IPS-15b (cell line): Measurements from ENCODE around the gene GTF3C5.
"Not testable (repeated sequence)": the region's sequence is repeated elsewhere in the genome, so short reads cannot be mapped to it uniquely, and the experiment has no call there.

Experiments used
- H3K27me3 ChIP-seq: one replicate; pipeline ENCODE4 v1.6.1; 2013; ENCODE audit warnings: low read length; ENCODE audit not compliant: control insufficient read depth, insufficient read depth
- H3K36me3 ChIP-seq: one replicate; pipeline ENCODE4 v1.6.1; 2013; ENCODE audit warnings: low read length; ENCODE audit not compliant: control insufficient read depth, insufficient read depth
- H3K4me1 ChIP-seq: one replicate; pipeline ENCODE4 v1.6.1; 2013; ENCODE audit warnings: mild to moderate bottlenecking, low read length; ENCODE audit not compliant: control insufficient read depth, insufficient read depth
- H3K4me3 ChIP-seq: one replicate; pipeline ENCODE4 v1.5.1; 2013; ENCODE audit warnings: low read depth, low read length
- H3K9ac ChIP-seq: one replicate; pipeline ENCODE4 v1.6.1; 2013; ENCODE audit warnings: low read depth, mild to moderate bottlenecking, low read length
- H3K9me3 ChIP-seq: one replicate; pipeline ENCODE4 v1.6.1; 2013; ENCODE audit warnings: mild to moderate bottlenecking, low read length; ENCODE audit not compliant: control insufficient read depth, insufficient read depth

The GTF3C5 gene

DNA sequence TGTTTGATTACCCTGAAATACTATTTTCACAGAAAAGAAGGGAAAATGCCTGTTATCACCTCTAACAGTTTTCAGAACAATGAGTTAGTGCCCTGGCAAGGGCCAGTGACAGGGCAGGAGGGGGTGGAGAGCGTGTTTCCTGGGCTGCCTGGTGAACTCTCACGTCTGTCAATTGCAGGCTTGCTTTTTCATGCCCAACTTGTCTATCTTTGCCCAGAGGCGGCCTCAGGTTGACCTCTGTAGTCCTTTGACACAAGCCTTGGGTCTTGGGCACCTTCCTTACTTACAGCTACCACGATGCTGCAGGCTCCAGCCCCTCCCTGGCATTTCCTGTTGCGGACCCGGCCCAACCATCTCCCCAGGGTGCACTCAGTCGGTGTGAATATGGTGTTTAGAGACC is 28.8 kb downstream of the GTF3C5 start:
- Histone ChIP-seq H3K9me3 (no peaks in the 10 kb centered on the region), H3K4me3 (no peak overlapping the region), H3K9ac (no peak overlapping the region), H3K36me3 (peaks cover 24% of the 10 kb centered on the region), H3K27me3 (no peaks in the 10 kb centered on the region), H3K4me1 (peaks cover 3% of the 10 kb centered on the region)

DNA sequence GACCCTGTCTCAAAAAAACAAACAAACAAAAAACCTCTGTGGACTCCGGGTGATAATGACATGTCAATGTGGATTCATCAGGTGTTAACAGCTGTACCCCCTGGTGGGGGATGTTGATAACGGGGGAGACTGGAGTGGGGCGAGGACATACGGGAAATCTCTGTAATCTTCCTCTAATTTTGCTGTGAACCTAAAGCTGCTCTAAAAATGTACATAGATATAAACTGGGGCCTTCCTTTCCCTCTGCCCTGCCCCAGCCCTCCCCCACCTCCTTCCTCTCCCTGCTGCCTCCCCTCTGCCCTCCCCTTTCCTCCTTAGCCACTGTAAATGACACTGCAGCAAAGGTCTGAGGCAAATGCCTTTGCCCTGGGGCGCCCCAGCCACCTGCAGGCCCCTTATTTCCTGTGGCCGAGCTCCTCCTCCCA is 29.6 kb downstream of the GTF3C5 start:
- Histone ChIP-seq H3K9me3 (no peaks in the 10 kb centered on the region), H3K36me3 (peaks cover 19% of the 10 kb centered on the region), H3K9ac (no peak overlapping the region), H3K4me3 (no peak overlapping the region), H3K27me3 (no peaks in the 10 kb centered on the region), H3K4me1 (peaks cover 3% of the 10 kb centered on the region)

DNA sequence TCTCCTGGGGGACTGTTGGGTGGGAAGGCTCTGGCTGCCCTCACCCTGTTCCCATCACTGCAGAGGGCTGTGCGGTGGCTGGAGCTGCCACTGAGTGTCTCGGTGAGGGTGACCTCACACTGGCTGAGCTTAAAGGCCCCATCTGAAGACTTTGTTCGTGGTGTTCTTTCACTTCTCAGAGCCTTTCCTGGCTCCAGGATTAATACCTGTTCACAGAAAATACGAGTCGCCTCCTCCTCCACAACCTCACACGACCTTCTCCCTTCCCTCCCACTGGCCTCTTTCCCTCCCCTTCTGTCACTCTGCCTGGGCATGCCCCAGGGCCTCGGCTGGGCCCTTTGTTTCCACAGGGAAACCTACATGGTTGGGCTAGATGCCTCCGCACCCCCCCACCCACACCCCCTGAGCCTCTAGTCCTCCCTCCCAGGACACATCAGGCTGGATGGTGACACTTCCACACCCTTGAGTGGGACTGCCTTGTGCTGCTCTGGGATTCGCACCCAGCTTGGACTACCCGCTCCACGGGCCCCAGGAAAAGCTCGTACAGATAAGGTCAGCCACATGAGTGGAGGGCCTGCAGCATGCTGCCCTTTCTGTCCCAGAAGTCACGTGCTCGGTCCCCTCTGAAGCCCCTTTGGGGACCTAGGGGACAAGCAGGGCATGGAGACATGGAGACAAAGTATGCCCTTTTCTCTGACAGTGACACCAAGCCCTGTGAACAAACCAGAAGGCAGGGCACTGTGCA is 30.4 kb downstream of the GTF3C5 start:
- not testable (repeated sequence) for H3K9me3 ChIP-seq, H3K4me3 ChIP-seq, H3K27me3 ChIP-seq, H3K4me1 ChIP-seq, H3K9ac ChIP-seq
- peaks cover 15% of the 10 kb centered on the region for H3K36me3 ChIP-seq

DNA sequence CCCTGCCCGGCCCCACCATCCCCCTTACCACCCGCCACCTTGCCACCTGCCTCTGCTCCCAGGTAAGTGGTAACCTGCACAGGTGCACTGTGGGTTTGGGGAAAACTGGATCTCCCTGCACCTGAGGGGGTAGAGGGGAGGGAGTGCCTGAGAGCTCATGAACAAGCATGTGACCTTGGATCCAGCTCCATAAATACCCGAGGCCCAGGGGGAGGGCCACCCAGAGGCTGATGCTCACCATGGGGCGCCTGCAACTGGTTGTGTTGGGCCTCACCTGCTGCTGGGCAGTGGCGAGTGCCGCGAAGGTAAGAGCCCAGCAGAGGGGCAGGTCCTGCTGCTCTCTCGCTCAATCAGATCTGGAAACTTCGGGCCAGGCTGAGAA is 31.0 kb downstream of the GTF3C5 start, which contains the start of gene CEL:
Gene CEL, plus strand, starts transcription at position 218 of the 382 bp plus-strand sequence. Its CDS starts 22 bp downstream, at position 240.
- not testable (repeated sequence) for H3K9ac ChIP-seq, H3K27me3 ChIP-seq, H3K9me3 ChIP-seq, H3K4me3 ChIP-seq, H3K4me1 ChIP-seq, H3K36me3 ChIP-seq

DNA sequence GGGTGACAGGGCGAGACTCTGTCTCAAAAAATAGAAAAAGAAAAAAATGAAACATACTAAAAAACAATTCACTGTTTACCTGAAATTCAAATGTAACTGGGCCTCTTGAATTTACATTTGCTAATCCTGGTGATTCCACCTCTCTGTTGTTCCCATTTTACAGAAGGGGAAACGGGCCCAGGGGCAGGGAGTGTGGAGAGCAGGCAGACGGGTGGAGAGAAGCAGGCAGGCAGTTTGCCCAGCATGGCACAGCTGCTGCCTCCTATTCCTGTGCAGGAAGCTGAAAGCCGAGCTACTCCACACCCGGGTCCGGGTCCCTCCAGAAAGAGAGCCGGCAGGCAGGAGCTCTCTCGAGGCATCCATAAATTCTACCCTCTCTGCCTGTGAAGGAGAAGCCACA is 31.8 kb downstream of the GTF3C5 start:
- H3K9ac ChIP-seq, H3K4me3 ChIP-seq, H3K9me3 ChIP-seq, H3K4me1 ChIP-seq, H3K27me3 ChIP-seq, H3K36me3 ChIP-seq: not testable (repeated sequence)

DNA sequence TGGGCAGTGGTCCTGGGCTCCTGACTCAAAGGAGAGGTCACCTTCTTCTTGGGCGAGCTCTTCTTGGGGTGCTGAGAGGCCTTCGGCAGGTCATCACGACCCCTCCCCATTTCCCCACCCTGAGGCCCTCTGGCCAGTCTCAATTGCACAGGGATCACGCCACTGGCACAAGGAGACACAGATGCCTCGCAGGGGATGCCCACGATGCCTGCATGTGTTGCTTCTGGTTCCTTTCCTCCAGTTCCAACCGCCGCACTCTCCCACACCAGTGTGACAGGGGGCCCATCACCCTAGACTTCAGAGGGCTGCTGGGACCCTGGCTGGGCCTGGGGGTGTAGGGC is 32.3 kb downstream of the GTF3C5 start:
- Histone ChIP-seq H3K4me3 (no peak overlapping the region), H3K27me3 (no peaks in the 10 kb centered on the region), H3K9ac (no peak overlapping the region), H3K4me1 (peaks cover 3% of the 10 kb centered on the region), H3K9me3 (no peaks in the 10 kb centered on the region), H3K36me3 (peaks cover 5% of the 10 kb centered on the region)

DNA sequence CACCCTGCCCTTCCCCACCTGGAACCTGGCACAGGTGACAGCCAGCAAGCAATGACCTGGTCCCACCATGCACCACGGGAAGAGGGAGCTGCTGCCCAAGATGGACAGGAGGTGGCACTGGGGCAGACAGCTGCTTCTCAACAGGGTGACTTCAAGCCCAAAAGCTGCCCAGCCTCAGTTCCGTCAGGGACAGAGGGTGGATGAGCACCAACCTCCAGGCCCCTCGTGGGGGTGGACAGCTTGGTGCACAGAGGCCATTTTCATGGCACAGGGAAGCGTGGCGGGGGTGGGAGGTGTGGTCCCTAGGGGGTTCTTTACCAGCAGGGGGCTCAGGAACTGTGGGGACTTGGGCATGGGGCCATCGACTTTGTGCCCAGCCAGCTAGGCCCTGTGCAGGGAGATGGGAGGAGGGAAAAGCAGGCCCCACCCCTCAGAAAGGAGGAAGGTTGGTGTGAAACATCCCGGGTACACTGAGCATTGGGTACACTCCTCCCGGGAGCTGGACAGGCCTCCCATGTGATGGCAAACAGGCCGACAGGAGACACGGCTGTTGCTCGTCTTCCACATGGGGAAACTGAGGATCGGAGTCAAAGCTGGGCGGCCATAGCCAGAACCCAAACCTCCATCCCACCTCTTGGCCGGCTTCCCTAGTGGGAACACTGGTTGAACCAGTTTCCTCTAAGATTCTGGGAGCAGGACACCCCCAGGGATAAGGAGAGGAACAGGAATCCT is 32.9 kb downstream of the GTF3C5 start:
- no peaks in the 10 kb centered on the region for H3K9me3 ChIP-seq
- peaks cover 3% of the 10 kb centered on the region for H3K4me1 ChIP-seq
- H3K36me3 ChIP-seq, result peaks cover 5% of the 10 kb centered on the region
- no peak overlapping the region for H3K9ac ChIP-seq
- H3K27me3 ChIP-seq, result no peaks in the 10 kb centered on the region
- no peak overlapping the region for H3K4me3 ChIP-seq

DNA sequence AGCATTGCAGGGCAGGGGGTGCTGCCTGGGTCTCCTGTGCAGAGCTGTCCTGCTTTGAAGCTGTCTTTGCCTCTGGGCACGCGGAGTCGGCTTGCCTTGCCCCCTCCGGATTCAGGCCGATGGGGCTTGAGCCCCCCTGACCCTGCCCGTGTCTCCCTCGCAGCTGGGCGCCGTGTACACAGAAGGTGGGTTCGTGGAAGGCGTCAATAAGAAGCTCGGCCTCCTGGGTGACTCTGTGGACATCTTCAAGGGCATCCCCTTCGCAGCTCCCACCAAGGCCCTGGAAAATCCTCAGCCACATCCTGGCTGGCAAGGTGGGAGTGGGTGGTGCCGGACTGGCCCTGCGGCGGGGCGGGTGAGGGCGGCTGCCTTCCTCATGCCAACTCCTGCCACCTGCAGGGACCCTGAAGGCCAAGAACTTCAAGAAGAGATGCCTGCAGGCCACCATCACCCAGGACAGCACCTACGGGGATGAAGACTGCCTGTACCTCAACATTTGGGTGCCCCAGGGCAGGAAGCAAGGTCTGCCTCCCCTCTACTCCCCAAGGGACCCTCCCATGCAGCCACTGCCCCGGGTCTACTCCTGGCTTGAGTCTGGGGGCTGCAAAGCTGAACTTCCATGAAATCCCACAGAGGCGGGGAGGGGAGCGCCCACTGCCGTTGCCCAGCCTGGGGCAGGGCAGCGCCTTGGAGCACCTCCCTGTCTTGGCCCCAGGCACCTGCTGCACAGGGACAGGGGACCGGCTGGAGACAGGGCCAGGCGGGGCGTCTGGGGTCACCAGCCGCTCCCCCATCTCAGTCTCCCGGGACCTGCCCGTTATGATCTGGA is 33.7 kb downstream of the GTF3C5 start:
- H3K27me3 ChIP-seq, result no peaks in the 10 kb centered on the region
- no peaks in the 10 kb centered on the region for H3K9me3 ChIP-seq
- H3K4me1 ChIP-seq, result peaks cover 3% of the 10 kb centered on the region
- no peak overlapping the region for H3K9ac ChIP-seq
- no peak overlapping the region for H3K4me3 ChIP-seq
- peaks cover 5% of the 10 kb centered on the region for H3K36me3 ChIP-seq

DNA sequence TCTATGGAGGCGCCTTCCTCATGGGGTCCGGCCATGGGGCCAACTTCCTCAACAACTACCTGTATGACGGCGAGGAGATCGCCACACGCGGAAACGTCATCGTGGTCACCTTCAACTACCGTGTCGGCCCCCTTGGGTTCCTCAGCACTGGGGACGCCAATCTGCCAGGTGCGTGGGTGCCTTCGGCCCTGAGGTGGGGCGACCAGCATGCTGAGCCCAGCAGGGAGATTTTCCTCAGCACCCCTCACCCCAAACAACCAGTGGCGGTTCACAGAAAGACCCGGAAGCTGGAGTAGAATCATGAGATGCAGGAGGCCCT is 34.2 kb downstream of the GTF3C5 start:
- Histone ChIP-seq H3K4me3 (no peak overlapping the region), H3K36me3 (peaks cover 5% of the 10 kb centered on the region), H3K9ac (no peak overlapping the region), H3K27me3 (no peaks in the 10 kb centered on the region), H3K4me1 (peaks cover 3% of the 10 kb centered on the region), H3K9me3 (no peaks in the 10 kb centered on the region)

DNA sequence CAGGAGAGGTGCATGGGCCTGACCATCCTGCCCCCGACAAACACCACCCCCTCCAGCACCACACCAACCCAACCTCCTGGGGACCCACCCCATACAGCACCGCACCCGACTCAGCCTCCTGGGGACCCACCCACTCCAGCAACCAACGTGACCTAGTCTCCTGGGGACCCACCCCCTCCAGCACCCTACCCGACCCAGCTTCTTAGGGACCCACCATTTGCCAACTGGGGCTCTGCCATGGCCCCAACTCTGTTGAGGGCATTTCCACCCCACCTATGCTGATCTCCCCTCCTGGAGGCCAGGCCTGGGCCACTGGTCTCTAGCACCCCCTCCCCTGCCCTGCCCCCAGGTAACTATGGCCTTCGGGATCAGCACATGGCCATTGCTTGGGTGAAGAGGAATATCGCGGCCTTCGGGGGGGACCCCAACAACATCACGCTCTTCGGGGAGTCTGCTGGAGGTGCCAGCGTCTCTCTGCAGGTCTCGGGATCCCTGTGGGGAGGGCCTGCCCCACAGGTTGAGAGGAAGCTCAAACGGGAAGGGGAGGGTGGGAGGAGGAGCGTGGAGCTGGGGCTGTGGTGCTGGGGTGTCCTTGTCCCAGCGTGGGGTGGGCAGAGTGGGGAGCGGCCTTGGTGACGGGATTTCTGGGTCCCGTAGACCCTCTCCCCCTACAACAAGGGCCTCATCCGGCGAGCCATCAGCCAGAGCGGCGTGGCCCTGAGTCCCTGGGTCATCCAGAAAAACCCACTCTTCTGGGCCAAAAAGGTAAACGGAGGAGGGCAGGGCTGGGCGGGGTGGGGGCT is 35.6 kb downstream of the GTF3C5 start:
- Histone ChIP-seq H3K4me1 (no peaks in the 10 kb centered on the region), H3K9ac (no peak overlapping the region)

DNA sequence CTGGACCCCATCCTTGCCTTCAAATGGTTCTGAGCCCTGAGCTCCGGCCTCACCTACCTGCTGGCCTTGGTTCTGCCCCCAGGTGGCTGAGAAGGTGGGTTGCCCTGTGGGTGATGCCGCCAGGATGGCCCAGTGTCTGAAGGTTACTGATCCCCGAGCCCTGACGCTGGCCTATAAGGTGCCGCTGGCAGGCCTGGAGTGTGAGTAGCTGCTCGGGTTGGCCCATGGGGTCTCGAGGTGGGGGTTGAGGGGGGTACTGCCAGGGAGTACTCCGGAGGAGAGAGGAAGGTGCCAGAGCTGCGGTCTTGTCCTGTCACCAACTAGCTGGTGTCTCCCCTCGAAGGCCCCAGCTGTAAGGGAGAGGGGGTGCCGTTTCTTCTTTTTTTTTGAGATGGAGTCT is 36.2 kb downstream of the GTF3C5 start:
- Histone ChIP-seq H3K27me3 (no peaks in the 10 kb centered on the region), H3K9ac (no peak overlapping the region), H3K4me3 (no peak overlapping the region), H3K36me3 (peaks cover 5% of the 10 kb centered on the region), H3K9me3 (no peaks in the 10 kb centered on the region), H3K4me1 (no peaks in the 10 kb centered on the region)

More for the DNA sequence above, 35.6 kb downstream of the GTF3C5 start:
- H3K27me3 ChIP-seq, result no peaks in the 10 kb centered on the region
- H3K9me3 ChIP-seq, result no peaks in the 10 kb centered on the region
- H3K36me3 ChIP-seq, result peaks cover 5% of the 10 kb centered on the region
- no peak overlapping the region for H3K4me3 ChIP-seq
